Natural killer cell (primary cell): ENCODE results near the gene PLOD1. TPM values are rescaled to one million over a fixed set of nuclear protein-coding genes. Genes with fewer than 3 reads are reported as not detected.

Source experiments
- ATAC-seq, 3 donors: fragments of 150-1000 bp in 2 of 3; fragments of 200-7000 bp in 1 of 3; cut with Tn5 transposase; 1 replicate in 1 of 3; 2 replicates in 2 of 3; pipeline ENCODE4 v1.10.0; 2021; ENCODE audit warnings: mild to moderate bottlenecking in 2 of 3, moderate library complexity in 2 of 3
- DNase-seq, 2 donors: peaks; one replicate each; pipeline versions ENCODE4 v3.0.0 to v3.0.0-alpha.2; 2013 to 2021; ENCODE audit warnings: mixed read lengths in 1 of 2
- H3K27ac ChIP-seq: one replicate; pipeline ENCODE4 v1.5.1; 2013; ENCODE audit warnings: mild to moderate bottlenecking, low read length
- H3K27me3 ChIP-seq: one replicate; pipeline ENCODE4 v1.6.1; 2013; ENCODE audit warnings: low read length; ENCODE audit not compliant: control insufficient read depth, insufficient read depth
- H3K36me3 ChIP-seq: one replicate; pipeline ENCODE4 v1.6.1; 2013; ENCODE audit warnings: low read length; ENCODE audit not compliant: control insufficient read depth, insufficient read depth
- H3K4me1 ChIP-seq: one replicate; pipeline ENCODE4 v1.6.1; 2013; ENCODE audit warnings: low read length; ENCODE audit not compliant: control insufficient read depth, insufficient read depth
- H3K4me3 ChIP-seq: one replicate; pipeline ENCODE4 v1.5.1; 2013; ENCODE audit warnings: low read length
- H3K9me3 ChIP-seq: one replicate; pipeline ENCODE4 v1.6.1; 2013; ENCODE audit warnings: low read length; ENCODE audit not compliant: control insufficient read depth, insufficient read depth
- H3K27ac Mint-ChIP-seq, 2 donors: one replicate each; pipeline ENCODE4 v1.8.0; 2022; ENCODE audit warnings: mild to moderate bottlenecking in 2 of 2, mixed read lengths in 2 of 2, moderate library complexity in 1 of 2
- H3K27me3 Mint-ChIP-seq, 2 donors: one replicate each; pipeline ENCODE4 v1.8.0; 2022; ENCODE audit warnings: low read depth in 2 of 2, mixed read lengths in 2 of 2
- H3K36me3 Mint-ChIP-seq: one replicate; pipeline ENCODE4 v1.8.0; 2022; ENCODE audit warnings: mixed read lengths
- H3K4me1 Mint-ChIP-seq, 2 donors: one replicate each; pipeline ENCODE4 v1.8.0; 2022; ENCODE audit warnings: mixed read lengths in 2 of 2
- H3K4me3 Mint-ChIP-seq: one replicate; pipeline ENCODE4 v1.8.0; 2022; ENCODE audit warnings: mild to moderate bottlenecking, moderate library complexity, mixed read lengths
- H3K9me3 Mint-ChIP-seq, 2 donors: one replicate each; pipeline ENCODE4 v1.8.0; 2022; ENCODE audit warnings: mixed read lengths in 2 of 2
- CTCF ChIP-seq: fragments of 200-600 bp; IDR thresholded peaks from one replicate; pipeline ENCODE4 v1.8.0; 2022; ENCODE audit warnings: antibody characterized with exemption
- WGBS: methylation state at CpG from one replicate; pipeline ENCODE4 v1.1.7; 2013; ENCODE audit warnings: missing lambda C conversion rate; ENCODE audit not compliant: insufficient coverage; 5-methylcytosine and 5-hydroxymethylcytosine counted together
- intact Hi-C: fragments of 100-400 bp; cut with micrococcal nuclease; formaldehyde crosslinking; loops from one replicate; pipeline ENCODE4 v1.14.2; 2022
- total RNA-seq, 4 donors: library from RNA; stranded (reverse); fragments of 120-200 nt in 1 of 4; gene quantifications; one replicate each; pipeline versions ENCODE4 v1.2.3 to v1.2.4, GENCODE V29; 2013 to 2022

Gene PLOD1
- total RNA-seq, 3 donors from 2014 or later (not counting 1 experiment from before 2014, with no cell fraction given) = 69.8 to 80.5 (median 80.4) TPM

- Mint-ChIP-seq H3K4me1 (peaks cover 58 to 63% of the 10 kb centered on the region in 2 donors), H3K4me3 (no peak overlapping the region), H3K36me3 (no peaks in the 10 kb centered on the region), H3K27me3 (no peaks in the 10 kb centered on the region), H3K9me3 (no peaks in the 10 kb centered on the region), H3K27ac (peak overlapping the region in 1 of 2 donors; percentile 16)
- WGBS = 75% methylated on average over 7 of the region's 7 CpGs
- Histone ChIP-seq H3K27ac (no peak overlapping the region), H3K27me3 (no peaks in the 10 kb centered on the region), H3K4me1 (peaks cover 11% of the 10 kb centered on the region), H3K4me3 (no peak overlapping the region), H3K9me3 (no peaks in the 10 kb centered on the region), H3K36me3 (peaks cover 45% of the 10 kb centered on the region)
- peak in 1 of 3 donors; percentile 56 for ATAC-seq
- DNase-seq = no peak
- TF ChIP-seq CTCF = no peak
- intact Hi-C loops = no loop called here
Measured at GRCh38 chr1:11985851-11986250, 51.3 kb downstream of the PLOD1 start.

- Histone ChIP-seq H3K27ac (no peak overlapping the region), H3K36me3 (peaks cover 53% of the 10 kb centered on the region), H3K4me3 (no peak overlapping the region), H3K27me3 (no peaks in the 10 kb centered on the region), H3K4me1 (peaks cover 7% of the 10 kb centered on the region), H3K9me3 (no peaks in the 10 kb centered on the region)
- TF ChIP-seq CTCF = no peak
- Mint-ChIP-seq H3K27me3 (no peaks in the 10 kb centered on the region), H3K36me3 (no peaks in the 10 kb centered on the region), H3K4me1 (peaks cover 31 to 37% of the 10 kb centered on the region in 2 donors), H3K9me3 (no peaks in the 10 kb centered on the region), H3K27ac (no peak overlapping the region), H3K4me3 (no peak overlapping the region)
- ATAC-seq = no peak
- DNase-seq = no peak
- WGBS = 82% methylated on average over 7 of the region's 7 CpGs
- intact Hi-C loops = no loop called here
Measured at GRCh38 chr1:11989669-11990068, 55.2 kb downstream of the PLOD1 start.

- peaks cover 27 to 33% of the 10 kb centered on the region in 2 donors for H3K4me1 Mint-ChIP-seq
- no peak overlapping the region for H3K27ac ChIP-seq
- H3K4me3 Mint-ChIP-seq = no peak overlapping the region
- peaks cover 7% of the 10 kb centered on the region for H3K4me1 ChIP-seq
- ATAC-seq (no peak), DNase-seq (no peak)
- H3K36me3 ChIP-seq = peaks cover 52% of the 10 kb centered on the region
- no peaks in the 10 kb centered on the region for H3K36me3 Mint-ChIP-seq
- H3K27me3 ChIP-seq = no peaks in the 10 kb centered on the region
- no peak overlapping the region for H3K4me3 ChIP-seq
- H3K9me3 Mint-ChIP-seq = no peaks in the 10 kb centered on the region
- no peak overlapping the region for H3K27ac Mint-ChIP-seq
- H3K9me3 ChIP-seq = no peaks in the 10 kb centered on the region
- WGBS = 94% methylated on average over 10 of the region's 10 CpGs
- intact Hi-C loops = no loop called here
- no peaks in the 10 kb centered on the region for H3K27me3 Mint-ChIP-seq
- no peak for TF ChIP-seq CTCF
Measured at GRCh38 chr1:11990303-11991032, 56.0 kb downstream of the PLOD1 start.
